DOHH2 (cell line): Measurements from ENCODE around the gene ARL14EP.

Experiments
- H3F3A ChIP-seq: fragments of 200-600 bp; sonication (generic), shearing (Covaris generic); 2 replicates; pipeline ENCODE4 v1.6.0; 2016; ENCODE audit warnings: antibody characterized with exemption, mild to moderate bottlenecking; ENCODE audit not compliant: control insufficient read depth, insufficient read depth
- H3K27ac ChIP-seq: fragments of 200-600 bp; sonication (generic); 2 replicates; pipeline ENCODE4 v1.5.1; 2014; ENCODE audit warnings: low read depth, mild to moderate bottlenecking, low read length, moderate library complexity
- H3K27me3 ChIP-seq: fragments of 200-600 bp; sonication (generic); 2 replicates; pipeline ENCODE4 v1.6.1; 2014; ENCODE audit warnings: mild to moderate bottlenecking, low read length, mixed read lengths; ENCODE audit not compliant: control insufficient read depth
- H3K36me3 ChIP-seq: fragments of 200-600 bp; sonication (generic); 2 replicates; pipeline ENCODE4 v1.6.1; 2014; ENCODE audit warnings: mild to moderate bottlenecking, low read length, moderate library complexity, mixed read lengths; ENCODE audit not compliant: control insufficient read depth
- H3K4me1 ChIP-seq: fragments of 200-600 bp; sonication (generic); 2 replicates; pipeline ENCODE4 v1.6.1; 2014; ENCODE audit warnings: mild to moderate bottlenecking, low read length, mixed read lengths; ENCODE audit not compliant: control insufficient read depth
- H3K4me2 ChIP-seq: fragments of 200-600 bp; sonication (generic); 2 replicates; pipeline ENCODE4 v1.6.0; 2014; ENCODE audit warnings: mild to moderate bottlenecking, low read length, moderate library complexity
- H3K4me3 ChIP-seq: fragments of 200-600 bp; sonication (generic); 2 replicates; pipeline ENCODE4 v1.5.1; 2014; ENCODE audit warnings: mild to moderate bottlenecking, low read length, mixed read lengths
- H3K79me2 ChIP-seq: fragments of 200-600 bp; sonication (generic); 2 replicates; pipeline ENCODE4 v1.6.1; 2014; ENCODE audit warnings: mild to moderate bottlenecking, low read length, mixed read lengths; ENCODE audit not compliant: control insufficient read depth
- H3K9me2 ChIP-seq: fragments of 200-600 bp; sonication (generic); replicated peaks from 2 replicates; pipeline ENCODE4 v1.6.1; 2014; ENCODE audit warnings: mild to moderate bottlenecking, low read length, mixed read lengths; ENCODE audit not compliant: control insufficient read depth
- H3K9me3 ChIP-seq: fragments of 200-600 bp; sonication (generic); 2 replicates; pipeline ENCODE4 v1.6.1; 2014; ENCODE audit warnings: antibody characterized with exemption, low read length, mixed read lengths; ENCODE audit not compliant: control insufficient read depth, insufficient read depth
- H4K20me1 ChIP-seq: fragments of 200-600 bp; sonication (generic); 2 replicates; pipeline ENCODE4 v1.6.0; 2014; ENCODE audit warnings: low read depth, mild to moderate bottlenecking, antibody characterized with exemption, low read length, moderate library complexity; ENCODE audit not compliant: control insufficient read depth, insufficient read depth
- EZH2phosphoT487 ChIP-seq: fragments of 200-600 bp; sonication (generic); IDR thresholded peaks from 2 replicates; pipeline ENCODE4 v1.6.1; 2017; ENCODE audit warnings: borderline replicate concordance, mild to moderate bottlenecking, antibody characterized with exemption, low read length, moderate library complexity, mixed read lengths
- TF ChIP-seq, protein P1 (sequence below): fragments of 200-600 bp; sonication (generic); IDR thresholded peaks from one replicate; pipeline ENCODE4 v1.5.1; 2014; ENCODE audit warnings: antibody characterized with exemption, mild to moderate bottlenecking, low read depth, low read length; ENCODE audit not compliant: poor library complexity, severe bottlenecking

ARL14EP gene

DNA sequence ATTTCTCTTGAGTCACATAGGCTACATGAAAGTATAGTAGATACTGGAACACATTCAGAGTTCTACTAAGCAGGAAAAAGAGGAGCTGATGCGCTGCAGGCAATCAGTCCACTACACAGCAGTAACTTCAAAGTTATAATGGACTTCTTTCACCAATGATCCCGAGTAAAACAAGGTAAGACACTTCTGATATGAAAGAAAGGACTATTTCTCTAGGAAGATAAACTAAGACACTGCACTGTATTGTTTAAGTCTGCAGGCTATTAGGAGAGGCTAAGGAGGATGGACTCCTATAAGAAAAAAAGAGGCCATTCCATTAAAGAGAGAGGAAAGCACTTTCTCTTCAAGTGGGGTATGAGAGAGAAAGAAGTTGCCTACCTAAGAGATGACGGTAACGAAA is 31.6 kb upstream of the ARL14EP start:
- Histone ChIP-seq H3K27me3 (no peaks in the 10 kb centered on the region), H3K4me3 (no peak overlapping the region), H3K4me2 (no peak overlapping the region), H3K27ac (no peak overlapping the region), H3K79me2 (no peaks in the 10 kb centered on the region), H3K9me3 (no peaks in the 10 kb centered on the region), H3F3A (no peaks in the 10 kb centered on the region), H3K9me2 (no peaks in the 10 kb centered on the region), H4K20me1 (no peaks in the 10 kb centered on the region), H3K4me1 (no peaks in the 10 kb centered on the region), H3K36me3 (no peaks in the 10 kb centered on the region)
- TF ChIP-seq, protein P1, sequence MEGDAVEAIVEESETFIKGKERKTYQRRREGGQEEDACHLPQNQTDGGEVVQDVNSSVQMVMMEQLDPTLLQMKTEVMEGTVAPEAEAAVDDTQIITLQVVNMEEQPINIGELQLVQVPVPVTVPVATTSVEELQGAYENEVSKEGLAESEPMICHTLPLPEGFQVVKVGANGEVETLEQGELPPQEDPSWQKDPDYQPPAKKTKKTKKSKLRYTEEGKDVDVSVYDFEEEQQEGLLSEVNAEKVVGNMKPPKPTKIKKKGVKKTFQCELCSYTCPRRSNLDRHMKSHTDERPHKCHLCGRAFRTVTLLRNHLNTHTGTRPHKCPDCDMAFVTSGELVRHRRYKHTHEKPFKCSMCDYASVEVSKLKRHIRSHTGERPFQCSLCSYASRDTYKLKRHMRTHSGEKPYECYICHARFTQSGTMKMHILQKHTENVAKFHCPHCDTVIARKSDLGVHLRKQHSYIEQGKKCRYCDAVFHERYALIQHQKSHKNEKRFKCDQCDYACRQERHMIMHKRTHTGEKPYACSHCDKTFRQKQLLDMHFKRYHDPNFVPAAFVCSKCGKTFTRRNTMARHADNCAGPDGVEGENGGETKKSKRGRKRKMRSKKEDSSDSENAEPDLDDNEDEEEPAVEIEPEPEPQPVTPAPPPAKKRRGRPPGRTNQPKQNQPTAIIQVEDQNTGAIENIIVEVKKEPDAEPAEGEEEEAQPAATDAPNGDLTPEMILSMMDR: no peak
- TF ChIP-seq EZH2phosphoT487: no peak

DNA sequence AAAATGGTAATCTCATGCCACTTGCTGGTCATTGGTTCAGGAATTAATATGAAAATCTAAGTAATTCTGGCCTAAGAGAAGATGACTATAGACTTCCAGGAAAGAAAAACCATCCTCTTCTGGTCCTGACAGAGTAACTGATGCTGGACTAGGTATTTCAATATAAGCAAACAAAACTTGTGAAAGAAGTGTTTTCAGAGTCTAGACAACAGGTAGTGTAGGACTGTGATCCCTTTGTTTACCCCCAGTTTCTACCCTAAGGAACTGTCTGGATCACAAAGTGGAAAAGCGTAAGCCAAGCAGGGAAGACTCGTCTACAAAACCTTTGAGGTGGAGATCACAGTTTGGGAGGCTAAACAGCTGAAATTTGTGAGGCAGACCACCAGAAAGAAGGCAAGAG is 30.4 kb upstream of the ARL14EP start:
- H3F3A ChIP-seq: no peaks in the 10 kb centered on the region
- H4K20me1 ChIP-seq: no peaks in the 10 kb centered on the region
- H3K36me3 ChIP-seq: no peaks in the 10 kb centered on the region
- TF ChIP-seq EZH2phosphoT487: no peak
- TF ChIP-seq, protein P1: no peak
- no peak overlapping the region for H3K4me2 ChIP-seq
- H3K79me2 ChIP-seq: no peaks in the 10 kb centered on the region
- H3K4me1 ChIP-seq: no peaks in the 10 kb centered on the region
- H3K27ac ChIP-seq: no peak overlapping the region
- no peaks in the 10 kb centered on the region for H3K9me3 ChIP-seq
- H3K9me2 ChIP-seq: no peaks in the 10 kb centered on the region
- H3K27me3 ChIP-seq: no peaks in the 10 kb centered on the region
- H3K4me3 ChIP-seq: no peak overlapping the region

DNA sequence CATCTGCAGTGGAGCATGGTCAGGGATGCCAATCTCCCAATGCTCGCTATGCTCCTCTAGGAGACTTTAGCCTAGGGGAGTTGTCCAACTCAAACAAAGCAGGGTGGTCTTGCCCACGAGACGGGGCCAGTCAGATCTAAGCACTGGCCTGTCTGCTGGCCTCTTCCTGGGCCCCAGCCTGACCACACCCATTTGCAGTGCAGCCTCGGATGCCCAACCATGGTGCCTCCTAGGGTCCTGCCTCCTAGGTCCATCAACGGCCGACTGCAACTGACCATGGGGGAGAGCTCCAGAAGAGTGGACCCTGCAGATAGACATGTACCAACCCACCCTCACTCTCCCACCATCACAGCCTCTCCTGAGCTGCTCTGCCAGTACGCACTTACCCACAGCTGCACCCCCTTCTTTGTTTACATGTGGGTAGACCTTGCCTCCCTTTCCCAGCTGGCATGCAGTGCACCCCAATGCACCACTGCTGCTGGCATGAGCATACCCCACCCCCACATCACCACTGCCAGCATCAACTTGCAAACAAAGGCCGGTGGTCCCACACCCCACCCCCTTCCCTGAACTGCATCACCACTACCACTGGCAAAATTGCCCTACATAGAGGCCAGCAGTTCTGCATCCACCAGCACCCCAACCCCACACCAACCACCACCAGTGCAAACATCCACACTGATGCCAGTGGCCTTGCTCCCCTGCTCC is 27.6 kb upstream of the ARL14EP start:
- TF ChIP-seq EZH2phosphoT487: no peak
- TF ChIP-seq, protein P1: no peak
- no peaks in the 10 kb centered on the region for H3K36me3 ChIP-seq
- no peaks in the 10 kb centered on the region for H3K9me3 ChIP-seq

More for the DNA sequence above, 27.6 kb upstream of the ARL14EP start:
- Histone ChIP-seq H3K4me3 (no peak overlapping the region), H3K9me2 (no peaks in the 10 kb centered on the region), H4K20me1 (no peaks in the 10 kb centered on the region), H3K4me1 (no peaks in the 10 kb centered on the region), H3F3A (no peaks in the 10 kb centered on the region), H3K79me2 (no peaks in the 10 kb centered on the region), H3K4me2 (no peak overlapping the region), H3K27ac (no peak overlapping the region), H3K27me3 (no peaks in the 10 kb centered on the region; the same call in 1 of the 2 replicates)
